Embryonic facial prominence (tissue), 1 donor: ENCODE data around the gene SLC4A4.

Experiments used
- DNase-seq: peaks from one replicate; pipeline ENCODE4 v3.0.0-alpha.2; 2016; ENCODE audit errors: extremely low spot score

The SLC4A4 gene

DNA sequence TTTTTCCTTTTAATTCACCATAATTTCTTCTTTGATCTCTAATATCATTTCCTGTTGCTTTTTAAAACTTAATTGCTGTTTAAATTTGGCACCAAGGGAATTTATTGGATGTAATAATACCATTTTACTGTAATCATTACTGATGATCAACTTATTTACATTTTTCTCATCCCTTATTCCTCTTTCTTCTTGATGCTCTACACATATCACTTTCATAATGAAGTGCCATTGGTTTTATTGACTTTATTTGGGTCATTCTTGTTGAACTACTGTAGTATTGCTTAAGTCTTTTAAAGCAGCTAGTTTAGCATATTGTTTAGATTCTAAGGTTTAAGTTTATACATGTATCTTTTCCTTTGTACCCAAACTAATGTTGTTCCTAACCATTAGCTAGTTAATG, 130.7 kb downstream of the SLC4A4 start:
- DNase-seq, result no peak

DNA sequence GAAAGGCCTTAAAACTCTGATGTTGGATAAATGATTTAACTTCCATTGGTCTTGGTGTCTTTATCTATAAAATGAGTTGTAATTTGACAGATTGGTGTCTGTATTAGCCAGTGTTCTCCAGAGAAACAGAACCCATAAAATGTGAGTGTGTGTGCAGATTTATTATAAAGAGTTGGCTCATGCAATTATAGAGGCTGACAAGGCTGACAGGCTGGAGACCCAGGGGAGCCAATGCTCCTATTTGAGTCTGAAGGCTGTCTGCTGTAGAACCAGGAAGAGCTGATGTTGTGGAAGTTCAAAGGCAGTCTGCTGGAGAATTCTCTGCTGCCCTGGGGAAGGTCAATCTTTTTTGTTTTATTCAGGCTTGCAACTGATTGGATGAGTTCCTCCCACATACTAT, 131.7 kb downstream of the SLC4A4 start:
- no peak for DNase-seq

DNA sequence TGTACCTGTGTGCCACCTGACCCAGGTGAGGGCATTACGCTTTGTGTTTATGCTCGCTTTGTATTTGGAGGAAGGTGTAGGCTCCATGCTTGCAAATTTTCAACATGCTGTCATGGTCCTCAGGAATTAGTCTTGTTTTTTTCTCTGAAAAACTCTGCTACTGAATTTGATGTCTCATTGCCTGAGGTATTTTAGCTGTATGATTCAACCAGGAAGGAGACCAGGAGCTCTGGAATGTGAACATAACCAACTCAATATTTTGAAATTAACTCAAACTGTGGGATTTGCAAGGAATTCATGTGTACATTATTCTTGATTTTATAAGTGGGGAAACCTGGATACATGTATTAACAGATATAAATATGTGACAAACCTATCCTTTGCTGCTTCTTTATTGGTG, 134.1 kb downstream of the SLC4A4 start:
- DNase-seq, result no peak

- no peak for DNase-seq
Observed at GRCh38 chr4:71473541-71474240, 134.9 kb downstream of the SLC4A4 start.

GRCh38 chr4:71474731-71475130, 135.9 kb downstream of the SLC4A4 start:
- no peak for DNase-seq

DNA sequence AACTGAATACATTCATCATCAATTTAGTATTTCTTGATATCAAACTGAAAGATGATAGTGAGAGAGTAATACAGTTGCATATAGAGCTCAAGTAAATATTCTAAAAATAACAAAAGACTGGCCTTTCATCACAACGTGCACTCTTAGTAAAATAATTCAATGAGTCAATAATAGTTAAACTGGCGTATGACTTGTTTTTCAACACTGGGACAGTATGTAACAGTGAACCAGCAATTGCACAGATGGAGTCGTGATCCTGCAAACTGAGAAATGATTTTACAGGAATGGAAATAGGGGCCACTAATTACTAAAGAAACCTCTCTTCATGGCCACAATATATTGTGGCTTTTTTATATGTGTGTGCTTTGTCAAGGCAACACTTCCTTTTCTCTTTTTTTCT, 137.4 kb downstream of the SLC4A4 start:
- DNase-seq, result no peak

DNA sequence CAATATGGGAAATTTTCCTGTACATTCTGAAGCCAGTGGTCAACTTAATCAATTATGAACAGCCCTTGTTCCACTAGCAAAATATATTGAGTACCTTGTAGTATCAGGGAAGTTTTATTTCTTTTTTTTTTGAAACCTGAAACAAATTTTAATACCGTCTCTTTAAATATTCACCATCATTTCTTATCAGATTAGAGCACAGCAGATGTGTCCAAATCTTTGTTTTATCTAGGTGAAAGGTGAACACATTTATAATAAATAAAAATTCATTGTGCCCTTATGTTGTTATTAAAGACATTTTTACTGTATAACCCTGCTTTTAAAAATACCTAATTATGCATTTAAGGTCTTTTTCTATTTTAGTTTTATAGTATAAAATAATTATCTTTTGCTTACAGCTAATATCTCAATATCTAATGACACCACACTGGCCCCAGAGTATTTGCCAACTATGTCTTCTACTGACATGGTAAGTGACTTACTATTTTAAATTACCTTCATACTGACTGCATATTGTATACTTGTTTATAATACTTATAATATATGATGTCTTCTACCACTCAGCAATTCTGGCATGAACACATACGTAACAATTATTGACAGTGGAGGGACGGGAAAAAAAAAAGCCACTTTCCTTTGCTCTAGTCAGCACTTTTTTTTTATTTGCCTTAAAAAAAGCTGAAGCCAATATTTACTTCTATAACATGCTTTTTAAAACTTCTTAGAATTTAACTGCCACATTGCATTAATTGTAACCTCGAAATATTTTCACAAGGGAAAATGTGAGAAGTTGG, 147.9 kb downstream of the SLC4A4 start:
- DNase-seq, result no peak

DNA sequence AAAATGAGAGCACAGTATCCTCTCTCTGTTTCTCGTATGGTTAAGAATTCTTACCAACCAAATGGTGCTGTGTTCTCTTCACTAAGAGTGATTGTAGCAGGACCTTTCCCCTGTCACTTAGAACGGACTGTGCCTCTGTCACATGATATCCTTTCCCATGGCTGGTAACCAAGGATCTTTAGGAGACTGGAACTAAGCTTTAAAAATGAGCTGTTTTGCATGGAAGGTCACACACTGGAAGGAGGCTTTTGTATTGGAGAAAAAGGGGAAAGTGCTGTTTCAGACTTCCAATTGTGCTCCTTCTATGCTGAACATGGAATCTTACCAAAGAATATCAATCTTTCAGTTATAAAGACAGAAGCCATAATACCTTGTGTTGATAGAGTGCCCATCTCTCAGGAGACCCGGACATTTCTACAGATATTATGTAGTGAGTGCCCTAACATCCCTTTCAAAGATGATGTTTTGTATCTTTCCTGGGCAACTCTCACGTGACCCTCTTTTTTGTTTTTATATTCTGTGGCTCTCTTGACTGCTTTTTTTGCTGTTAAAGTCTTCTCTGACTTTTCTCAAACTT, 148.6 kb downstream of the SLC4A4 start:
- DNase-seq, result no peak

- no peak for DNase-seq
Observed at GRCh38 chr4:71494539-71494938, 155.7 kb downstream of the SLC4A4 start.

DNA sequence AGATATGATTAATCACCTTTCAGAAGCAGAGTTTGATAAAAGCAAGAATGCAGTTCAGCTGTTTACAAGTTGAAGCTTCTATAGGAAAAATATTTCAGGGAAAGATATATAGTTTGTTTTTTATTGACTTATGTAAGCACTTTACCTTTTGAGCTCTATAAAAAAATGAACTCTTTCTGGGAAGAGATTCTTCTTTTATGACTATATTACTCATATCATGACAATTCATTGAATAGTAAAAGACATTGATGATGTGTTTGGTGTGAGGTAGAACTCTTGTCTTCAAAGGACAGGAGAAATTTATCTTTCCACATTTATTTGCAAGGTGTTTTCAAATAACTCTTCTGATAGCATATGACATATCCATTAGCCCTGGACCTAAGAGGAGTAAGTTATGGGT, 156.6 kb downstream of the SLC4A4 start:
- no peak for DNase-seq

DNA sequence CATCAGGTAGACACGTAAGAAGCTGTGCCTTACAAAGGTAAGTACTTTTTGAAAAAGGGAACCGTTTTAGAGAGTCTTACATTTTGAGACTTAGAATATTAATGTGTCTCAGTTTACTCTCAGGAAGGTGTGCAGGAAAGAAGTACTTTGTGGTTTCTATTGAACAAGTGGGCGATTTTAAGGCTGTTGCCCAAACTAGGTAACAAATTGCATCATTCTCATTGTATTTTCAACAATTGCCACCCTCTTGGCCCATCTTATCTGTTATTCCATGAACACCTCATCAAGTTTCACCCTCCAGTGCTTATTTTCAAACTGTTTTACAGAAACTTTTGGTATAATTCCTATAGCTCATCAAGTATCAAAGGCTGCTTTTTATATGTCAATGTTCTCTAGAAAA, 158.3 kb downstream of the SLC4A4 start:
- no peak for DNase-seq

- DNase-seq, result no peak
Observed at GRCh38 chr4:71498002-71498401, 159.2 kb downstream of the SLC4A4 start.

- no peak for DNase-seq
Observed at GRCh38 chr4:71498625-71499024, 159.8 kb downstream of the SLC4A4 start.

- no peak for DNase-seq
Observed at GRCh38 chr4:71501992-71502391, 163.2 kb downstream of the SLC4A4 start.

DNA sequence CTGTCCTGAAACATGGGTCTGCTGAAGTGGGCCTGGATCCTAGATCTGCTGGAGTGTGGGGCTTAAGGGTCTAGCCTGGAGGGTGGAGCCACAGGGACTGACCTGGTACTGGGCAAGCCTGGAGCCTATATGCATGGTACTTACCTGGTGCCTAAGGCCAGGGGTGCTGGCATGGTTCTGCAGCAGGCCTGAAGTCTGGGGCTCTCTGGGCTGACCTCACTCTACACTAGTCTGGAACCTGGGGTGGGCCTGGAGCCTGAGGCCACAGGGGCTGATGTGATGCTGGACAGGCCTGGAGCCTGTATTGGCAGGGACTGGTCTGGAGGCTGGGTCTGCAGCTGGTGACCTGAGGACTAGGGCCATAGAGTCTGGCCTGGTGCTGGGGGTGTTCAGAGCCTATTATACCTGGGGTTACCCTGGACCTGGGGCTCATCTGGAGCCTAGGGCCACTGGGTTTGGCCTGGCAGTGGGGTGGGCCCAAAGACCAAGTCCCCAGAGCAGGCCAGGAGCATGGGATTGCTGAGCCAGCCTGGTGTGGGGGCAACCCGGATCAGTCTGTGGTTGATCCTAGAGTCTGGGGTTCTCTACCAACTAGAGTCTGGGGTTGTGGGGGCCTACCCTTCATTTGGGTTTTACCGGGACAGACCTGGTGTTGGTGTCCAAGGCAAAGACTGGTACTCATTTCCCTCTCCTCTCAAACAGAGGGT, 179.6 kb downstream of the SLC4A4 start:
- no peak for DNase-seq

DNA sequence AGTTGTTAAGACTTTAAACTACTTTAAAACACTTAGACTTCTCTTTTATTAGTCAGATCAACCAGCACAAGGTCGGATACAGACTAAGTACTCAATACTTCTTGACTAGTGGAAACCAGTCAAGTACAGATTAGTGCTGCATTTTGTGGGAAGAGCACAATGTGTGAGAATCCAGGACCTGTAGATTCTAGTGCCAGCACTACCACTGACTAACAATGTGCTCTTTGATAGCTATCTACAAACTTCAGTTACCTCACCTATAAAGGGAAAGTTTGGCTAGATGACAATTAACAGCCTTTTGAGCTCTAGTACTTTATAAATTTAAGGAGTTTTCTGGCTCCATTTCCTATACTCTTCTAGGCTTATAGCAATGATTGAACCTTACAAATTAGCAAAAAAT, 181.5 kb downstream of the SLC4A4 start:
- no peak for DNase-seq

GRCh38 chr4:71520850-71521249, 182.0 kb downstream of the SLC4A4 start:
- DNase-seq, result no peak

- no peak for DNase-seq
Observed at GRCh38 chr4:71524756-71525155, 185.9 kb downstream of the SLC4A4 start.

- DNase-seq, result no peak
Observed at GRCh38 chr4:71526637-71527406, 188.0 kb downstream of the SLC4A4 start.

DNA sequence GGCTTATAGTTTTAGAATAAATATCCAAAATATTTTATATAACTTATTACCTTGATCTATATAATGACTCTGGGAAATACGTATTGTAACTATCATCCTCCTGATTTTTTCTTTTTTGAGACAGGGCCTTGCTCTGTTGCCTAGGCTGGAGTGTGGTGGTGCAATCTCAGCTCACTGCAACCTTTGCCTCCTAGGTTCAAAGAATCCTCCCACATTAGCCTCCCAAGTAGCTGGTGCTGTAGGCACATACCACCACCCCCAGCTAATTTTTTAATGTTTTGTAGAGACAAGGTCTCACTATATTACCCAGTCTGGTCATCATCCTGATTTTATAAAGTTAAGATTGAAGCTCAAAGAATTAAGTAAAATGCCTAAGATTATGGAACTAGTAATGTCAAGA, 193.6 kb downstream of the SLC4A4 start:
- DNase-seq, result no peak

- no peak for DNase-seq
Observed at GRCh38 chr4:71533121-71533520, 194.3 kb downstream of the SLC4A4 start.
